WTC11 (cell line): ENCODE data around the gene ADAM30. TPM values are rescaled to one million over a fixed set of nuclear protein-coding genes. Genes with fewer than 3 reads are reported as not detected.

Experiments used
- ATAC-seq: fragments of 200-7000 bp; cut with Tn5 transposase; 2 replicates; pipeline ENCODE4 v1.10.0; 2021; ENCODE audit warnings: mild to moderate bottlenecking, moderate library complexity
- CTCF ChIA-PET: fragments of 300-600 bp; sonication (Branson Sonifier 250); formaldehyde crosslinking; loops from one replicate; lab custom pipeline; 2021; ENCODE audit warnings: antibody characterized with exemption; lab: Charles Lee
- POLR2A ChIA-PET: fragments of 350-600 bp; sonication (Branson Sonifier 250); formaldehyde crosslinking; loops from one replicate; lab custom pipeline; 2021; ENCODE audit warnings: antibody characterized with exemption; lab: Charles Lee
- DNase-seq: peaks from one replicate; pipeline ENCODE4 v3.0.0; 2021; ENCODE audit warnings: low spot score
- H3K27ac Mint-ChIP-seq: 2 replicates; pipeline ENCODE4 v1.8.0; 2021; ENCODE audit warnings: mixed read lengths
- H3K27me3 Mint-ChIP-seq: 2 replicates; pipeline ENCODE4 v1.8.0; 2021; ENCODE audit warnings: low read depth, mild to moderate bottlenecking, moderate library complexity, mixed read lengths
- H3K36me3 Mint-ChIP-seq: 2 replicates; pipeline ENCODE4 v1.8.0; 2021; ENCODE audit warnings: mixed read lengths
- H3K4me1 Mint-ChIP-seq: 2 replicates; pipeline ENCODE4 v1.8.0; 2022; ENCODE audit warnings: mixed read lengths
- H3K4me3 Mint-ChIP-seq: 2 replicates; pipeline ENCODE4 v1.8.0; 2021; ENCODE audit warnings: mild to moderate bottlenecking, moderate library complexity, mixed read lengths
- H3K9me3 Mint-ChIP-seq: 2 replicates; pipeline ENCODE4 v1.8.0; 2021; ENCODE audit warnings: mixed read lengths
- ARID4B ChIP-seq: sonication (generic); formaldehyde crosslinking; IDR thresholded peaks from 2 replicates; pipeline ENCODE4 v1.8.0; 2023; ENCODE audit warnings: missing genetic modification reagents, mild to moderate bottlenecking, borderline replicate concordance
- ATF1 ChIP-seq: sonication (generic); formaldehyde crosslinking; IDR thresholded peaks from 2 replicates; pipeline ENCODE4 v1.8.1; 2023; ENCODE audit warnings: mild to moderate bottlenecking, moderate library complexity, missing genetic modification reagents
- ELF4 ChIP-seq: sonication (generic); formaldehyde crosslinking; IDR thresholded peaks from 2 replicates; pipeline ENCODE4 v1.8.1; 2022; ENCODE audit warnings: low read depth, mild to moderate bottlenecking, moderate library complexity, missing genetic modification reagents
- ERG ChIP-seq: fragments of 250-450 bp; sonication (Bioruptor Pico); IDR thresholded peaks from 2 replicates; pipeline ENCODE4 v1.8.0; 2021; ENCODE audit warnings: mild to moderate bottlenecking
- ETV6 ChIP-seq: sonication (generic); formaldehyde crosslinking; IDR thresholded peaks from 2 replicates; pipeline ENCODE4 v1.8.1; 2022; ENCODE audit warnings: mild to moderate bottlenecking, missing genetic modification reagents
- GRHL2 ChIP-seq: fragments of 250-450 bp; sonication (Bioruptor Pico); IDR thresholded peaks from 2 replicates; pipeline ENCODE4 v1.8.0; 2022; ENCODE audit warnings: mild to moderate bottlenecking, moderate library complexity; ENCODE audit not compliant: insufficient replicate concordance, severe bottlenecking
- NR1H2 ChIP-seq: sonication (generic); formaldehyde crosslinking; IDR thresholded peaks from 2 replicates; pipeline ENCODE4 v1.9.0; 2021; ENCODE audit warnings: mild to moderate bottlenecking, moderate library complexity, missing genetic modification reagents
- NR2C2 ChIP-seq: sonication (generic); formaldehyde crosslinking; IDR thresholded peaks from 2 replicates; pipeline ENCODE4 v1.8.0; 2022; ENCODE audit warnings: mild to moderate bottlenecking, missing genetic modification reagents
- PREB ChIP-seq: sonication (generic); formaldehyde crosslinking; IDR thresholded peaks from 2 replicates; pipeline ENCODE4 v1.8.1; 2022; ENCODE audit warnings: mild to moderate bottlenecking, missing genetic modification reagents, moderate library complexity, borderline replicate concordance
- PRRX2 ChIP-seq: fragments of 250-450 bp; sonication (Bioruptor Pico); IDR thresholded peaks from 2 replicates; pipeline ENCODE4 v1.8.0; 2021; ENCODE audit warnings: mild to moderate bottlenecking
- TCF7 ChIP-seq: sonication (generic); formaldehyde crosslinking; IDR thresholded peaks from 2 replicates; pipeline ENCODE4 v1.8.0; 2022; ENCODE audit warnings: mild to moderate bottlenecking, low read depth, missing genetic modification reagents, moderate library complexity
- ZNF138 ChIP-seq: sonication (generic); formaldehyde crosslinking; conservative IDR thresholded peaks from 2 replicates; pipeline ENCODE4 v1.8.1; 2022; ENCODE audit warnings: mild to moderate bottlenecking, moderate library complexity, missing genetic modification reagents
- ZNF219 ChIP-seq: sonication (generic); formaldehyde crosslinking; IDR thresholded peaks from 2 replicates; pipeline ENCODE4 v1.8.0; 2023; ENCODE audit warnings: missing genetic modification reagents, mild to moderate bottlenecking, borderline replicate concordance
- ZNF281 ChIP-seq: sonication (generic); formaldehyde crosslinking; IDR thresholded peaks from 2 replicates; pipeline ENCODE4 v1.8.0; 2023; ENCODE audit warnings: mild to moderate bottlenecking, missing genetic modification reagents
- total RNA-seq: library from RNA; stranded (reverse); gene quantifications from 3 replicates; pipeline ENCODE4 v1.2.3, GENCODE V29; 2021
- TF ChIP-seq, protein P1 (sequence below): sonication (generic); formaldehyde crosslinking; IDR thresholded peaks from 2 replicates; pipeline ENCODE4 v1.8.0; 2022; ENCODE audit warnings: mild to moderate bottlenecking, missing genetic modification reagents
- TF ChIP-seq, protein P2 (sequence below): sonication (generic); formaldehyde crosslinking; IDR thresholded peaks from 2 replicates; pipeline ENCODE4 v1.8.1; 2023; ENCODE audit warnings: mild to moderate bottlenecking, missing genetic modification reagents, moderate library complexity
- TF ChIP-seq, protein P3 (sequence below): sonication (generic); formaldehyde crosslinking; IDR thresholded peaks from 2 replicates; pipeline ENCODE4 v1.8.1; 2022; ENCODE audit warnings: low read depth, missing genetic modification reagents, borderline replicate concordance
- TF ChIP-seq, protein P4 (sequence below): fragments of 200-600 bp; IDR thresholded peaks from 2 replicates; pipeline ENCODE4 v1.8.0; 2022; ENCODE audit warnings: antibody characterized with exemption

The ADAM30 gene
- total RNA-seq, 1 experiment from 2014 or later: not detected

- peaks cover 5% of the 10 kb centered on the region; the same call in 1 of the 2 replicates for H3K4me1 Mint-ChIP-seq
- H3K4me3 Mint-ChIP-seq: no peak overlapping the region
- ChIA-PET POLR2A (no interaction called here), CTCF (interaction anchor here (1.0 kb wide), 1 partner anchor 23 kb away, joined by 4 read pairs; no protein-coding TSS in a partner anchor)
- ATAC-seq (no peak), DNase-seq (no peak)
- no peak overlapping the region for H3K27ac Mint-ChIP-seq
- H3K9me3 Mint-ChIP-seq: peaks cover 3% of the 10 kb centered on the region; the same call in 1 of the 2 replicates
- H3K36me3 Mint-ChIP-seq: no peaks in the 10 kb centered on the region
- peaks cover 2% of the 10 kb centered on the region; the same call in 1 of the 2 replicates for H3K27me3 Mint-ChIP-seq
- TF ChIP-seq PRRX2 (CRISPR knock-in tag): no peak
- TF ChIP-seq ZNF138 (CRISPR knock-in tag): no peak
- no peak for TF ChIP-seq ATF1 (CRISPR knock-in tag)
- TF ChIP-seq, protein P1, sequence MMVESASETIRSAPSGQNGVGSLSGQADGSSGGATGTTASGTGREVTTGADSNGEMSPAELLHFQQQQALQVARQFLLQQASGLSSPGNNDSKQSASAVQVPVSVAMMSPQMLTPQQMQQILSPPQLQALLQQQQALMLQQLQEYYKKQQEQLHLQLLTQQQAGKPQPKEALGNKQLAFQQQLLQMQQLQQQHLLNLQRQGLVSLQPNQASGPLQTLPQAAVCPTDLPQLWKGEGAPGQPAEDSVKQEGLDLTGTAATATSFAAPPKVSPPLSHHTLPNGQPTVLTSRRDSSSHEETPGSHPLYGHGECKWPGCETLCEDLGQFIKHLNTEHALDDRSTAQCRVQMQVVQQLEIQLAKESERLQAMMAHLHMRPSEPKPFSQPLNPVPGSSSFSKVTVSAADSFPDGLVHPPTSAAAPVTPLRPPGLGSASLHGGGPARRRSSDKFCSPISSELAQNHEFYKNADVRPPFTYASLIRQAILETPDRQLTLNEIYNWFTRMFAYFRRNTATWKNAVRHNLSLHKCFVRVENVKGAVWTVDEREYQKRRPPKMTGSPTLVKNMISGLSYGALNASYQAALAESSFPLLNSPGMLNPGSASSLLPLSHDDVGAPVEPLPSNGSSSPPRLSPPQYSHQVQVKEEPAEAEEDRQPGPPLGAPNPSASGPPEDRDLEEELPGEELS (CRISPR knock-in tag): no peak
- no peak for TF ChIP-seq ERG
- TF ChIP-seq, protein P2, sequence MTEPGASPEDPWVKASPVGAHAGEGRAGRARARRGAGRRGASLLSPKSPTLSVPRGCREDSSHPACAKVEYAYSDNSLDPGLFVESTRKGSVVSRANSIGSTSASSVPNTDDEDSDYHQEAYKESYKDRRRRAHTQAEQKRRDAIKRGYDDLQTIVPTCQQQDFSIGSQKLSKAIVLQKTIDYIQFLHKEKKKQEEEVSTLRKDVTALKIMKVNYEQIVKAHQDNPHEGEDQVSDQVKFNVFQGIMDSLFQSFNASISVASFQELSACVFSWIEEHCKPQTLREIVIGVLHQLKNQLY (CRISPR knock-in tag): no peak
- TF ChIP-seq, all 79 proteins: peak for 0
Observed at GRCh38 chr1:119893238-119893791, 3.0 kb downstream of the ADAM30 start.

DNA sequence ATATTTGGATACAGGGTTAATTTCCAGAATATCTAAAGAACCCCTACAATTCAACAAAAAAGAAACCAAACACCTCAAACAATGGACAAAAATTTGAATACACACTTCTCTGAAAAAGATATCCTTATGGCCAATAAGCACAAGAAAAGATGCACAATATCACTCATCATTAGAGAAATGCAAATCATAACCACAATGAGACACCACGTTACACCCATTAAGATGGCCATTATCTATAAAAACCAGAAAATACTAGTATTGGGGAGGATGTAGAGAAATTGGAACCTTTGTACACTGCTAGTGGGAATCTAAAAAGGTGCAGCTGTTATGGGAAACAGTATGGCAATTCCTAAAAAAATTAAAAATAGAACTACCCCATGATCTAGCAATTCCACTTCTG, 4.9 kb downstream of the ADAM30 start:
- no peak for DNase-seq
- Mint-ChIP-seq H3K36me3 (no peaks in the 10 kb centered on the region), H3K4me3 (no peak overlapping the region), H3K27me3 (peaks cover 2% of the 10 kb centered on the region; the same call in 1 of the 2 replicates), H3K4me1 (peaks cover 5% of the 10 kb centered on the region; the same call in 1 of the 2 replicates), H3K27ac (no peak overlapping the region), H3K9me3 (peaks cover 5% of the 10 kb centered on the region; the same call in 1 of the 2 replicates)
- CTCF ChIA-PET: no interaction called here
- no peak for ATAC-seq
- POLR2A ChIA-PET: no interaction called here
- TF ChIP-seq, protein P3, sequence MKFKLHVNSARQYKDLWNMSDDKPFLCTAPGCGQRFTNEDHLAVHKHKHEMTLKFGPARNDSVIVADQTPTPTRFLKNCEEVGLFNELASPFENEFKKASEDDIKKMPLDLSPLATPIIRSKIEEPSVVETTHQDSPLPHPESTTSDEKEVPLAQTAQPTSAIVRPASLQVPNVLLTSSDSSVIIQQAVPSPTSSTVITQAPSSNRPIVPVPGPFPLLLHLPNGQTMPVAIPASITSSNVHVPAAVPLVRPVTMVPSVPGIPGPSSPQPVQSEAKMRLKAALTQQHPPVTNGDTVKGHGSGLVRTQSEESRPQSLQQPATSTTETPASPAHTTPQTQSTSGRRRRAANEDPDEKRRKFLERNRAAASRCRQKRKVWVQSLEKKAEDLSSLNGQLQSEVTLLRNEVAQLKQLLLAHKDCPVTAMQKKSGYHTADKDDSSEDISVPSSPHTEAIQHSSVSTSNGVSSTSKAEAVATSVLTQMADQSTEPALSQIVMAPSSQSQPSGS (CRISPR knock-in tag): no peak
- TF ChIP-seq NR1H2 (no peak), ZNF281 (CRISPR knock-in tag) (no peak), NR2C2 (CRISPR knock-in tag) (no peak), ELF4 (CRISPR knock-in tag) (no peak), TCF7 (CRISPR knock-in tag) (no peak), PREB (CRISPR knock-in tag) (no peak), ZNF219 (CRISPR knock-in tag) (no peak), ARID4B (CRISPR knock-in tag) (no peak), ETV6 (CRISPR knock-in tag) (no peak), GRHL2 (CRISPR knock-in tag) (no peak)
- TF ChIP-seq, protein P4, sequence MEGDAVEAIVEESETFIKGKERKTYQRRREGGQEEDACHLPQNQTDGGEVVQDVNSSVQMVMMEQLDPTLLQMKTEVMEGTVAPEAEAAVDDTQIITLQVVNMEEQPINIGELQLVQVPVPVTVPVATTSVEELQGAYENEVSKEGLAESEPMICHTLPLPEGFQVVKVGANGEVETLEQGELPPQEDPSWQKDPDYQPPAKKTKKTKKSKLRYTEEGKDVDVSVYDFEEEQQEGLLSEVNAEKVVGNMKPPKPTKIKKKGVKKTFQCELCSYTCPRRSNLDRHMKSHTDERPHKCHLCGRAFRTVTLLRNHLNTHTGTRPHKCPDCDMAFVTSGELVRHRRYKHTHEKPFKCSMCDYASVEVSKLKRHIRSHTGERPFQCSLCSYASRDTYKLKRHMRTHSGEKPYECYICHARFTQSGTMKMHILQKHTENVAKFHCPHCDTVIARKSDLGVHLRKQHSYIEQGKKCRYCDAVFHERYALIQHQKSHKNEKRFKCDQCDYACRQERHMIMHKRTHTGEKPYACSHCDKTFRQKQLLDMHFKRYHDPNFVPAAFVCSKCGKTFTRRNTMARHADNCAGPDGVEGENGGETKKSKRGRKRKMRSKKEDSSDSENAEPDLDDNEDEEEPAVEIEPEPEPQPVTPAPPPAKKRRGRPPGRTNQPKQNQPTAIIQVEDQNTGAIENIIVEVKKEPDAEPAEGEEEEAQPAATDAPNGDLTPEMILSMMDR: no peak
